HEK293T (cell line): Measurements from ENCODE around the gene PARVB.

ENCODE experiments used
- BHLHE40 ChIP-seq: fragments of 450-650 bp; IDR thresholded peaks from 2 replicates; pipeline ENCODE4 v1.6.1; 2016; ENCODE audit warnings: mild to moderate bottlenecking, moderate library complexity, borderline replicate concordance
- CTBP1 ChIP-seq: fragments of 450-650 bp; IDR thresholded peaks from 2 replicates; pipeline ENCODE4 v1.6.1; 2016; ENCODE audit warnings: borderline replicate concordance
- ELF4 ChIP-seq: fragments of 450-650 bp; IDR thresholded peaks from 2 replicates; pipeline ENCODE4 v1.6.1; 2017; ENCODE audit warnings: antibody characterized with exemption
- FOXA1 ChIP-seq: fragments of 450-650 bp; IDR thresholded peaks from 2 replicates; pipeline ENCODE4 v1.6.1; 2016; ENCODE audit warnings: mild to moderate bottlenecking
- FOXK2 ChIP-seq: fragments of 450-650 bp; IDR thresholded peaks from 2 replicates; pipeline ENCODE4 v1.6.1; 2016; ENCODE audit warnings: mild to moderate bottlenecking
- FOXM1 ChIP-seq: fragments of 450-650 bp; IDR thresholded peaks from 2 replicates; pipeline ENCODE4 v1.6.1; 2017; ENCODE audit warnings: mild to moderate bottlenecking, borderline replicate concordance
- HDGF ChIP-seq: fragments of 450-650 bp; IDR thresholded peaks from 2 replicates; pipeline ENCODE4 v1.6.1; 2017; ENCODE audit warnings: antibody characterized with exemption, borderline replicate concordance
- LEF1 ChIP-seq: fragments of 450-650 bp; IDR thresholded peaks from 2 replicates; pipeline ENCODE4 v1.6.1; 2017; ENCODE audit warnings: mild to moderate bottlenecking, borderline replicate concordance
- NFRKB ChIP-seq: fragments of 450-650 bp; IDR thresholded peaks from 2 replicates; pipeline ENCODE4 v1.6.1; 2016; ENCODE audit warnings: mild to moderate bottlenecking, moderate library complexity
- SP1 ChIP-seq: fragments of 450-650 bp; IDR thresholded peaks from 2 replicates; pipeline ENCODE4 v1.6.1; 2017
- TARDBP ChIP-seq: fragments of 450-650 bp; IDR thresholded peaks from 2 replicates; pipeline ENCODE4 v1.6.1; 2016
- ZNF384 ChIP-seq: fragments of 450-650 bp; IDR thresholded peaks from 2 replicates; pipeline ENCODE4 v1.6.1; 2016
- TF ChIP-seq, protein P1 (sequence below): fragments of 450-650 bp; IDR thresholded peaks from 2 replicates; pipeline ENCODE4 v1.6.1; 2016

DNA sequence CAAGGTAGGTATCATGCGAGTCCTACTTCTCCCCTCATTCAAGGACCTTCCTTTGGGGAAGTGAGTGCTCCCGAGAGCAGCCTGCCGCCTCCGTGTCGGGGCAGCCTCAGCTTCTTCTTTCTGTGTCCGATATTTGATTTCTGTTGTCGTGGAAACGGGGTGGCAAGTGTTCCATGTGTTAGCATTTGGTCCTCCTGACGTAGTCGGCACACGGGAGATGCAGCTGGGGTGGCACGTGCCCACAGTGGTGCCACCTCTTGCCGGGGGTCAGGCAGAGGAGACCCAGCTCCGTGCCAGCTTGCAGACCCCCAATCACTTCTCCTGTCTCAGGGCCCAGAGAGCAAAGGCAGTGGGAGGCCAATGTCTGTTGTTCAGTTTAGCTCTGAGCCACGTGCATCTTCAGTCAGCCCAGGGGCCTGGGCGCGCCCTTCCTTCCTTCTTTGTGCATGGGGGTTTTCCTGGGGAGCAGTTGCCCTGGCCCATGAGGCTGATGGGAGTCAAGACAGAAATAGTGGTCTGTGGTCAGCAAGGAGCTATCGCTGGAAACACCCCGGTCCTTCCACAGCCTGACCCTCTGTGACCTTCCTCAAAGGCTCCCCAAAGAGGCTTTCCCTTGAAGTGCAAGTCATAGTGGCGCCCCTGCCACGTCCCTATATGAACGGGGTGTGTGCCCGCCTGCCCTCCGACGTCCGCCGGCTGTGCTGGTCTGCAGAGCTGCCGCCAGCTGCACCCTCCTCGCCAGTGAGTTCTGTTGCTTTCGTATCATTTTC lies 44.5 kb downstream of the PARVB start:
- no peak for TF ChIP-seq HDGF
- TF ChIP-seq TARDBP, result no peak
- TF ChIP-seq FOXA1, result no peak
- TF ChIP-seq SP1, result no peak
- TF ChIP-seq ELF4, result no peak
- TF ChIP-seq NFRKB, result no peak
- no peak for TF ChIP-seq FOXM1
- TF ChIP-seq, protein P1, sequence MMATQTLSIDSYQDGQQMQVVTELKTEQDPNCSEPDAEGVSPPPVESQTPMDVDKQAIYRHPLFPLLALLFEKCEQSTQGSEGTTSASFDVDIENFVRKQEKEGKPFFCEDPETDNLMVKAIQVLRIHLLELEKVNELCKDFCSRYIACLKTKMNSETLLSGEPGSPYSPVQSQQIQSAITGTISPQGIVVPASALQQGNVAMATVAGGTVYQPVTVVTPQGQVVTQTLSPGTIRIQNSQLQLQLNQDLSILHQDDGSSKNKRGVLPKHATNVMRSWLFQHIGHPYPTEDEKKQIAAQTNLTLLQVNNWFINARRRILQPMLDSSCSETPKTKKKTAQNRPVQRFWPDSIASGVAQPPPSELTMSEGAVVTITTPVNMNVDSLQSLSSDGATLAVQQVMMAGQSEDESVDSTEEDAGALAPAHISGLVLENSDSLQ, result no peak
- no peak for TF ChIP-seq ZNF384
- no peak for TF ChIP-seq BHLHE40
- no peak for TF ChIP-seq FOXK2
- no peak for TF ChIP-seq LEF1
- TF ChIP-seq CTBP1, result no peak
